HL-60 (cell line): Measurements from ENCODE around the gene TMEM163.

Source experiments
- DNase-seq, 2 experiments: peaks; one replicate each; pipeline ENCODE4 v3.0.0-alpha.2; 2010 to 2020; ENCODE audit warnings: low read depth in 1 of 2, low spot score in 1 of 2
- H3K27ac ChIP-seq: fragments of 250-450 bp; sonication (Bioruptor Pico); replicated peaks from 2 replicates; pipeline ENCODE4 v1.5.1; 2020; ENCODE audit warnings: mild to moderate bottlenecking, moderate library complexity
- H3K27me3 ChIP-seq: fragments of 250-450 bp; sonication (Bioruptor Pico); 2 replicates; pipeline ENCODE4 v1.5.1; 2021; ENCODE audit warnings: mild to moderate bottlenecking, moderate library complexity; ENCODE audit not compliant: insufficient read depth, poor library complexity, severe bottlenecking
- H3K4me3 ChIP-seq: replicated peaks from 2 replicates; pipeline ENCODE4 v1.5.1; 2011; ENCODE audit warnings: mild to moderate bottlenecking, control low read depth, low read length; ENCODE audit not compliant: insufficient read depth
- GABPA ChIP-seq: IDR thresholded peaks from 2 replicates; pipeline ENCODE4 v1.6.1; 2012; ENCODE audit warnings: low read depth
- POLR2AphosphoS5 ChIP-seq: IDR thresholded peaks from 2 replicates; pipeline ENCODE4 v1.6.1; 2012; ENCODE audit warnings: low read depth
- SPI1 ChIP-seq: IDR thresholded peaks from 2 replicates; pipeline ENCODE4 v1.6.1; 2012; ENCODE audit warnings: low read depth, mild to moderate bottlenecking, borderline replicate concordance
- TF ChIP-seq, protein P1 (sequence below): IDR thresholded peaks from one replicate; pipeline ENCODE4 v1.5.1; 2011; ENCODE audit warnings: low read length, control low read depth, inconsistent platforms; ENCODE audit not compliant: insufficient read depth
- TF ChIP-seq, protein P2 (sequence below): IDR thresholded peaks from 2 replicates; pipeline ENCODE4 v1.6.1; 2012; ENCODE audit warnings: low read depth; ENCODE audit not compliant: insufficient replicate concordance

TMEM163 gene

DNA sequence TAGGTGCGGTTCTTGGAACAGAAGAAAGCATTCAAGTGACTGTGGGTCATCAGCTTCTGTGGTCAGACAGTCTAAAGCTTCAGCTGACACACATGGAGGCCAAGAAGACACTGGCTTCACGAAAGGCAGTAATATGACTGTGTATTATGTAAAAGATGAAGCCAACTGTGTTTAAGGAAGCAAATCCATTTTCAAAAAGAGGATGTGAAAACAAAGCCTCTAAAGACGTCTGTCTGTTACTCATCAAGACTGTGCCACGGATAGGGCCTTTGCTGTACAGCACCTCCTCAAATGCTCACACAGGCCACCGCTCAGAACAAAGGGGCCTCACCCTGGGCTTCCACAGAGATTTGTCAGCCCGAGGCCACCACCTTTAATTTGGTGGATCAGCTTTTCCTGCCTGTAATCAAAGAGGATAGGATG, 21.1 kb upstream of the TMEM163 start:
- H3K27me3 ChIP-seq = no peaks in the 10 kb centered on the region
- H3K27ac ChIP-seq = no peak overlapping the region
- no peak overlapping the region for H3K4me3 ChIP-seq
- peak in 1 of 2 experiments; percentile 23 for DNase-seq
- peak; percentile 46 for TF ChIP-seq SPI1
- TF ChIP-seq, protein P1, sequence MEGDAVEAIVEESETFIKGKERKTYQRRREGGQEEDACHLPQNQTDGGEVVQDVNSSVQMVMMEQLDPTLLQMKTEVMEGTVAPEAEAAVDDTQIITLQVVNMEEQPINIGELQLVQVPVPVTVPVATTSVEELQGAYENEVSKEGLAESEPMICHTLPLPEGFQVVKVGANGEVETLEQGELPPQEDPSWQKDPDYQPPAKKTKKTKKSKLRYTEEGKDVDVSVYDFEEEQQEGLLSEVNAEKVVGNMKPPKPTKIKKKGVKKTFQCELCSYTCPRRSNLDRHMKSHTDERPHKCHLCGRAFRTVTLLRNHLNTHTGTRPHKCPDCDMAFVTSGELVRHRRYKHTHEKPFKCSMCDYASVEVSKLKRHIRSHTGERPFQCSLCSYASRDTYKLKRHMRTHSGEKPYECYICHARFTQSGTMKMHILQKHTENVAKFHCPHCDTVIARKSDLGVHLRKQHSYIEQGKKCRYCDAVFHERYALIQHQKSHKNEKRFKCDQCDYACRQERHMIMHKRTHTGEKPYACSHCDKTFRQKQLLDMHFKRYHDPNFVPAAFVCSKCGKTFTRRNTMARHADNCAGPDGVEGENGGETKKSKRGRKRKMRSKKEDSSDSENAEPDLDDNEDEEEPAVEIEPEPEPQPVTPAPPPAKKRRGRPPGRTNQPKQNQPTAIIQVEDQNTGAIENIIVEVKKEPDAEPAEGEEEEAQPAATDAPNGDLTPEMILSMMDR = no peak

DNA sequence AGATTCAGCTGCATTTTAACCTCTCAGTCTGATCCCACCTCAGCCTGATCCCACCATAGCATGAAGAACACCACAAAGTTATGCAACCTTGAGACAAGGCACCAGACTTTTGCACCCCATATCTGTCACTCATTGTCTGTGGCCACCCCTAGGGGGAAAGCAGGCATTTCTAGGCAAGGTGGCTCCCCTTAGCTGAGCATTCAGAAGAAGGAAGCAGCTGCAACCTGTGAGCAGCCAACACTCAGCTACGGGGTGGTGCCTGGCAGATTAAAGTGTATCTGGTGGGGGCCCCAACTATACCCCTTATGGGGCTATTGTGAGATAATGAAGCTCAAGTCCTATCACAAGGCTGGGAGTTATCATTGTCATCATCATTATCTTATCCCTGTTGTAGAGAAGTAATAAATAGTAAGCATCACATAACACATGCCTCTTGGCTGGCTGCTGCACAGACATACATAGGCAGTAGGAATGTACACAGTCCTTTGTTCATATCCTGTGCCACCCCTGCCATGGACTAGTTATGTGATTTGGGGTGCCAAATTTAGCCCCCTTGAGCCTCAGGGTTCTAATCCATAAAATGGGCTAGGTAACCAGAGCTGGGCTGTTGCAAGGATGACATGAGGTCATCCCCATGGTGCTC, 20.6 kb upstream of the TMEM163 start:
- TF ChIP-seq, protein P1 = no peak
- TF ChIP-seq SPI1 = no peak
- TF ChIP-seq GABPA = no peak
- Histone ChIP-seq H3K4me3 (no peak overlapping the region), H3K27ac (no peak overlapping the region), H3K27me3 (no peaks in the 10 kb centered on the region)
- DNase-seq = no peak

DNA sequence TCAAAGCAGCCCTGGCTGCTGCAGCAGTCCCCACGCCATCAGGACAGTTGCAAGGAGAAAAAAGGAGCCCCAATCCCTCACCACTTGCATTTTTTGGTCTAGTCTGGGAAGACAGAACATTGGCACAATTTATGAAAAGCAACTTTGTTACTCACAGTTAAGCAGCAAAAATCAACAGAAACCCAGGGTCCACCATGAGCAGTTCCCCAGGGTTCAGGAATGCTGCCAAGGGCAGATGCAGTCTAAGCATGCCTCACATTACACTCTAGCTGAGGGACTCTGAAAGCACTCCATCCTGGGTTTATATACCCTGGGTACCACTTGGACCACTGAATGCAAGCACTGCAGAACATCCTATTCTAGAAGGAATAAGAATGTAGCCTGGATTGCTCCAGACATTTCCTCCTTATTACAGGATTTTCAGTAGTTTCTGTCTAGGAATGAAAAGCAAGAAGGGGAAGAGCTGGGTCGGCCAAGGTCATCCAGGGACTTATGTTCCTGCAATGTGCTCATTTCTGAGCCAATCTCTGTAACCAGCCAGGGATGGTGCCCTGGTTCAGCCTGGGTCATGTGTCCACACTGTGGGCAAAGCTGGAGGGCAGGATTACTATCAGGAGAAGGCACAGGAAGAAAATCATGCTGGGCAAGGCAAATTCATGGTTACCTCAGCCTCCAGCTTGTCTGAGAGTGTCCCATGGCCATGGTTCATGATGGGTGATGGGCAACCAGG, 19.5 kb upstream of the TMEM163 start:
- no peak overlapping the region for H3K4me3 ChIP-seq
- no peaks in the 10 kb centered on the region for H3K27me3 ChIP-seq
- TF ChIP-seq GABPA (no peak), POLR2AphosphoS5 (no peak), SPI1 (no peak)
- TF ChIP-seq, protein P1 = no peak
- TF ChIP-seq, protein P2, sequence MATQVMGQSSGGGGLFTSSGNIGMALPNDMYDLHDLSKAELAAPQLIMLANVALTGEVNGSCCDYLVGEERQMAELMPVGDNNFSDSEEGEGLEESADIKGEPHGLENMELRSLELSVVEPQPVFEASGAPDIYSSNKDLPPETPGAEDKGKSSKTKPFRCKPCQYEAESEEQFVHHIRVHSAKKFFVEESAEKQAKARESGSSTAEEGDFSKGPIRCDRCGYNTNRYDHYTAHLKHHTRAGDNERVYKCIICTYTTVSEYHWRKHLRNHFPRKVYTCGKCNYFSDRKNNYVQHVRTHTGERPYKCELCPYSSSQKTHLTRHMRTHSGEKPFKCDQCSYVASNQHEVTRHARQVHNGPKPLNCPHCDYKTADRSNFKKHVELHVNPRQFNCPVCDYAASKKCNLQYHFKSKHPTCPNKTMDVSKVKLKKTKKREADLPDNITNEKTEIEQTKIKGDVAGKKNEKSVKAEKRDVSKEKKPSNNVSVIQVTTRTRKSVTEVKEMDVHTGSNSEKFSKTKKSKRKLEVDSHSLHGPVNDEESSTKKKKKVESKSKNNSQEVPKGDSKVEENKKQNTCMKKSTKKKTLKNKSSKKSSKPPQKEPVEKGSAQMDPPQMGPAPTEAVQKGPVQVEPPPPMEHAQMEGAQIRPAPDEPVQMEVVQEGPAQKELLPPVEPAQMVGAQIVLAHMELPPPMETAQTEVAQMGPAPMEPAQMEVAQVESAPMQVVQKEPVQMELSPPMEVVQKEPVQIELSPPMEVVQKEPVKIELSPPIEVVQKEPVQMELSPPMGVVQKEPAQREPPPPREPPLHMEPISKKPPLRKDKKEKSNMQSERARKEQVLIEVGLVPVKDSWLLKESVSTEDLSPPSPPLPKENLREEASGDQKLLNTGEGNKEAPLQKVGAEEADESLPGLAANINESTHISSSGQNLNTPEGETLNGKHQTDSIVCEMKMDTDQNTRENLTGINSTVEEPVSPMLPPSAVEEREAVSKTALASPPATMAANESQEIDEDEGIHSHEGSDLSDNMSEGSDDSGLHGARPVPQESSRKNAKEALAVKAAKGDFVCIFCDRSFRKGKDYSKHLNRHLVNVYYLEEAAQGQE = no peak
- DNase-seq = no peak
- no peak overlapping the region for H3K27ac ChIP-seq

DNA sequence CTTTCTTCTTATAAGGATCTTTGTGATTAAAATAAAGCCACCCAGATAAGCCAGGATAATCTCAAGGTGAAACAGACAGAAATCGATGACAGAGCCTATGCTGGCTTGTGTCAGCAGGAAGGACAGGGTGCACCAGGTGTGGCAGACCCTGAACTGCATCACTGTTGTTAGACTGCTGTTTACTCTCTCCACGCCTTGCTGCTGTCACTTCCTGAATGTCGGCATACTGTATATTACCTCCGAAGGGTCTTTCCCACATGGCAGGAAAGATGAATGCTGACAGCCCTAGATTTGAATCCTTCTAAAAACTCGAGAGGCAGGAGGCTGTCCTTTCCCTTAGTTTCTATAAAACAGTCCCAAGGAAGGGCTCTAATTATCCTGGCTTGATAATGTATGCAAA, 18.9 kb upstream of the TMEM163 start:
- TF ChIP-seq SPI1 (no peak), POLR2AphosphoS5 (no peak), GABPA (no peak)
- TF ChIP-seq, protein P1 = no peak
- TF ChIP-seq, protein P2 = no peak
- no peak overlapping the region for H3K27ac ChIP-seq

More for the DNA sequence above, 18.9 kb upstream of the TMEM163 start:
- no peak overlapping the region for H3K4me3 ChIP-seq
- DNase-seq = no peak
- peaks cover 2% of the 10 kb centered on the region for H3K27me3 ChIP-seq
